22Rv1 (cell line): Measurements from ENCODE around the gene PTPRD.

Experiments
- H3K27ac ChIP-seq: fragments of 450-650 bp; 2 replicates; pipeline ENCODE4 v1.5.1; 2017
- ZFX ChIP-seq: fragments of 450-650 bp; IDR thresholded peaks from 2 replicates; pipeline ENCODE4 v1.6.1; 2017; ENCODE audit warnings: antibody characterized with exemption, borderline replicate concordance
- TF ChIP-seq, protein P1 (sequence below): fragments of 450-650 bp; IDR thresholded peaks from 2 replicates; pipeline ENCODE4 v1.5.1; 2017; ENCODE audit warnings: mild to moderate bottlenecking

Gene PTPRD

DNA sequence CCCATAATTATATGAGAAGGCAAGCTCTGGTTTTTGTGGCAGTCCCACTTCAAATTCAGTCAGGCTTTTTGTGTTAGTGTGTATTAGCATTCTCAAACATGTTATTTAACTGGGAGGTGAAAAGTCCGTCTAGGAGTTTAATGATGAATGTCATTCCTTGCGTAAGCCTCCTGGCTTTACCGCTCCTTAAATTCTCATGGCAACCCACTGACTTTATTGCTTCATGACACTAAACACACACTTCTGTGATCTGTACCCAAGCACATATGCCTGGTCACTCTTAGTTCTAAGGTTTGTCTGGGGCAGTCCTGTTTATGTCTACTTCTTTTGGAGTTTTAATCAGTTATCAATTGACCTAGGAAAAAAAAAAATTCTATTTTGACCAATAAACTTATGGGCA, 2135.4 kb downstream of the PTPRD start:
- no peak for TF ChIP-seq ZFX
- H3K27ac ChIP-seq: no peak overlapping the region

DNA sequence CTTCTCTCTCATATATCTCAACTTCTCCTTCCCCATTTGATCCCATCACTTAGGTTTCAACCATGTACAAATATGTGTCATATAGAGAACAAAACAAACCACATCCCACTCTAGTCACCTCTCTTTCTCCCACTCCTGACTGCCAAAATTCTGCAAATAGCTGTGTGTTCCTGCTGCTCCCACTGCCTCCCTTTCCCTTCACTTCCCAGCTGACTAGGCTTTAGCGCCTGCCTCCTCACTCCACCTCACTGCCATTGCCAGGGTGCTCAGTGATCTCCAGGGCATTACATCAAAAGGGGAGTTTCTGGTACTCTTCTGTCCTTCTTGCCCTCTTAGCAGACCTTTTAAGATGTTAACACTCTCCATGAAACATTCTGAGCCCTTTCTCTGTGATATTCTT, 2137.9 kb downstream of the PTPRD start:
- H3K27ac ChIP-seq: no peak overlapping the region
- no peak for TF ChIP-seq ZFX
- TF ChIP-seq, protein P1, sequence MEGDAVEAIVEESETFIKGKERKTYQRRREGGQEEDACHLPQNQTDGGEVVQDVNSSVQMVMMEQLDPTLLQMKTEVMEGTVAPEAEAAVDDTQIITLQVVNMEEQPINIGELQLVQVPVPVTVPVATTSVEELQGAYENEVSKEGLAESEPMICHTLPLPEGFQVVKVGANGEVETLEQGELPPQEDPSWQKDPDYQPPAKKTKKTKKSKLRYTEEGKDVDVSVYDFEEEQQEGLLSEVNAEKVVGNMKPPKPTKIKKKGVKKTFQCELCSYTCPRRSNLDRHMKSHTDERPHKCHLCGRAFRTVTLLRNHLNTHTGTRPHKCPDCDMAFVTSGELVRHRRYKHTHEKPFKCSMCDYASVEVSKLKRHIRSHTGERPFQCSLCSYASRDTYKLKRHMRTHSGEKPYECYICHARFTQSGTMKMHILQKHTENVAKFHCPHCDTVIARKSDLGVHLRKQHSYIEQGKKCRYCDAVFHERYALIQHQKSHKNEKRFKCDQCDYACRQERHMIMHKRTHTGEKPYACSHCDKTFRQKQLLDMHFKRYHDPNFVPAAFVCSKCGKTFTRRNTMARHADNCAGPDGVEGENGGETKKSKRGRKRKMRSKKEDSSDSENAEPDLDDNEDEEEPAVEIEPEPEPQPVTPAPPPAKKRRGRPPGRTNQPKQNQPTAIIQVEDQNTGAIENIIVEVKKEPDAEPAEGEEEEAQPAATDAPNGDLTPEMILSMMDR: no peak

DNA sequence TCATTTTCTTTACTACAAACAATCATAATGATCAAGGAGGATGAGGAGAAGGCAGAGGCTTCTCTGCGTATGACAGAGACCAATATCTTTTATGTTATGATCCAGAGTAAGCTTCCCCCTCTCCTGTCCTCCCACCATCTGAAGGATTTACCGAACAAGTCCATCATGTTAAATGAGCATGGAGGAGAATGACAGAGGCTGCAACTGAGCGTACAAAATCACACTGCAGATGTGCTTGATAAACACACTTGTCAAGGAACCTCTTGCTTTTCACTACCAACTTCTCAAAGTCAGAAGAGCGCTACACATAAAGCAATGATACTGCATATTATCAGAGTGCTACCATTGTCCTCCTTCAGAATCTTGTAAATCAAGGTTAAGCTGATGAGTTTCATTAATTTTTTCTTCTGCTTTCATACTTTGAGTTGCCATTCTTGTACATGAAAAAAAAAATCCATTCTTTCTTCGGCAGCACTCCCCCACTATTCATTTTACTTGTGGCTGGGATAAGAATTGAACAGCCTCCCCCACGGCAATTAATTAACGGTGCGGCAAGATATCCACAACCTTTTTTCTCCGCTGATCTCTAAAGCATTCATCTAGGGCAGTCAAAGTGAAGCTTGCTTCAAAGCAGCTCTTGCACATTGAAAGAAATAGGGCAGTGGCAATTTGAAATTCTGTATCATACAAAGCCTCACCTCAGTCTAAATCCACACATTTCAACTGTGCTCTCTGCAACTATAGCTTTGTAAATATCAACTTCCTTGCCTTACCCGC, 2139.4 kb downstream of the PTPRD start:
- TF ChIP-seq, protein P1: no peak
- no peak for TF ChIP-seq ZFX
- H3K27ac ChIP-seq: no peak overlapping the region

DNA sequence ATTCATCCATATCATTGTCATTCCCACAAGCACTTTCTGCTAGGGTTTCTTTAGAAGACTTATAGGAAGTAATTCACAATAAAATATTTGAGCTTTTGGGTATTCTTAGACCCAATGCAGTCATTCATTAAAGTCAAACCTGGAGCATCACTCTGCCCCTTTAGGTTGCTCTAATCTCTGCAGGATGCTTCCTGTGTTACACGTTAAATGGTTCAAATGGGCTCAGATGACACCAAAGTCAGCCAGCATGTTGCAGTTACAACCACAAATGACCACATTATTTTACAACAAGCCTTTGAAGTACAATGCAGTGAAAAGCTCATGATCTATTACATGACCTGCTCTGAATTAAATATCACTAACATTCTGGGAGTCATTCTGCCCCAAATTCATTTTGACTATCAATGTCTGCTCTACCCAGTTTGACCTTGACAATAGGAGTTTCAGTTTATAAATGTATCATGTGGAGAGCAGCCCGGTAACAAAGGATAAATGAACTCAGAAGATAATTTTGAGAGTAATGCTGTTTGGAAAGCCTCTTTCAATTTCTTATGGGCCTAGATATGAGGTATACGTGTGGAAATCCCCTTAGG, 2144.7 kb downstream of the PTPRD start:
- TF ChIP-seq ZFX: no peak
- TF ChIP-seq, protein P1: no peak
- no peak overlapping the region for H3K27ac ChIP-seq

DNA sequence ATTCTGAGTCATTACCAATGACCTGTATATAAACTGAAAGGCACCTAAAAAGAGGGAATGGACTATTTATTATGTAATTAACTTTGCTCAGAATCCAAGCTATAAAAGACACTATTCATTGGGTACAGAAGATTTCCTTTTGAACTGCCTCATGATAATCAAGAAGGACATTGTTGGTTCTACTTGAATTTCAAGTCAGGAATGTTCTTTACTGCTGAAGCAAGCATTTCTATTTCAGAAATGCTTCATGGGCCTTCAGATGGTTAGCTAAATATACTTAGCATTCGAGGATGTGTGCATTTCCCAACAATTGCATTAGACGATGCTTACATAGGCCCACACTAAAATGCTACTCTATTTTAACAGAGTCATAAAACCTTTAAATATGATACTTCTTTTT, 2155.0 kb downstream of the PTPRD start:
- no peak for TF ChIP-seq ZFX
- TF ChIP-seq, protein P1: no peak
- H3K27ac ChIP-seq: no peak overlapping the region

DNA sequence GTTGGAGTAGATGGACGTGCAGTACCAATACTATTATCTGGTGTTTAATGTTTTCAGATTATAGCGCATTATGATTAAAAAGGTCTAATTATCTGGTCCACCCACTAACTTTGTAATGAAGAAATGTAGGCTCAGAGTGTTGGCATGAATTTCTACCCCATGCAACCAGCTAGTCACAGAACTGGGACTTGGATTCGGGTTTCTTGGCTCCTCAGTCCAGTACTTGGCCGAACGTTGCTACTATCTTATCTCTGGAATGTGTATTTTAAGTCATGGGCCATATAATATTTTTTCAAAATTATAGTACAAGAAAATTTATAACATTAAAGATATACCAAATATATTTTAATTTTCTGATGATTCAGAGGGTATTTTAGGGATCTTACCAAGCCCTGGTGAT, 2155.7 kb downstream of the PTPRD start:
- H3K27ac ChIP-seq: no peak overlapping the region
- TF ChIP-seq ZFX: no peak
- TF ChIP-seq, protein P1: no peak

DNA sequence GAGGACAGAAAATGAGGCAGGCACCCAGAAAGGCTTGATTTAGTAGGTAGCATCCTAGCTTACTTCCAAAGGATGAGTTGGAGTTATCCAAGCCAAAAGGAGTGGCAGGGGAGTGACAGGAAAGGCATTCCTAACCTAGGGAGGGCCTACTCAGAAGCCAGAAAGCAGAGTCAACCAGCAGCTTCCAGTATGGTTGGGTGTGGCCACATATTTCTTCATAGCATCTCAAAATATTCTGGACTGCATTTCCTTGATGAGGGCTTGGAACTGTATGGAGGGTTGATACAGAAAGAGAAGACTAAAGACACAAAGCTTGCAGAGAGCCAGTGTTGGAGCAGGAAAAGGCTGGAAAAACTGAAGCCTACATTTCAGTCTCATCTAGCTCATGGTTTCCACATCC, 2156.5 kb downstream of the PTPRD start:
- H3K27ac ChIP-seq: no peak overlapping the region
- TF ChIP-seq, protein P1: no peak
- no peak for TF ChIP-seq ZFX
